Right lobe of liver (tissue), 6 donors: ENCODE data around the gene DPP6. TPM values are rescaled to one million over a fixed set of nuclear protein-coding genes. Genes with fewer than 3 reads are reported as not detected.

Source experiments
- ATAC-seq, 4 donors: fragments of 200-7000 bp; cut with Tn5 transposase; one replicate each; pipeline ENCODE4 v1.9.1; 2020; ENCODE audit warnings: mild to moderate bottlenecking in 4 of 4, moderate library complexity in 4 of 4
- DNase-seq, 3 donors: peaks; one replicate each; pipeline ENCODE4 v3.0.0-alpha.2; 2020
- H3K27ac ChIP-seq, 3 donors: fragments of 200-600 bp; one replicate each; pipeline ENCODE4 v1.8.0; 2022
- H3K27me3 ChIP-seq, 2 donors: fragments of 200-600 bp; one replicate each; pipeline ENCODE4 v1.8.0; 2022
- H3K36me3 ChIP-seq, 4 donors: fragments of 200-600 bp; sonication (generic) in 1 of 4; one replicate each; pipeline versions ENCODE4 v1.5.1 to v1.8.0; 2017 to 2022; ENCODE audit warnings: control low read depth in 1 of 4
- H3K4me1 ChIP-seq, 4 donors: fragments of 200-600 bp; sonication (generic) in 1 of 4; one replicate each; pipeline versions ENCODE4 v1.5.1 to v1.8.0; 2017 to 2022; ENCODE audit warnings: control low read depth in 1 of 4
- H3K4me3 ChIP-seq, 3 donors: fragments of 200-600 bp; one replicate each; pipeline ENCODE4 v1.8.0; 2022
- H3K9me3 ChIP-seq, 4 donors: fragments of 200-600 bp; sonication (generic) in 1 of 4; one replicate each; pipeline versions ENCODE4 v1.5.1 to v1.8.0; 2017 to 2022; ENCODE audit warnings: control low read depth in 1 of 4
- CTCF ChIP-seq, 4 donors: fragments of 200-600 bp in 3 of 4; fragments of 450-650 bp in 1 of 4; IDR thresholded peaks; one replicate each; pipeline versions ENCODE4 v1.5.1 to v1.8.0; 2016 to 2022; ENCODE audit warnings: antibody characterized with exemption in 4 of 4, mild to moderate bottlenecking in 2 of 4
- POLR2A ChIP-seq: fragments of 450-650 bp; IDR thresholded peaks from one replicate; pipeline ENCODE4 v1.6.1; 2017; ENCODE audit warnings: antibody characterized with exemption, mild to moderate bottlenecking
- WGBS: methylation state at CpG from one replicate; pipeline ENCODE4 v1.1.6; 2018; ENCODE audit warnings: low coverage, low lambda C conversion rate; ENCODE audit not compliant: insufficient coverage; ENCODE audit errors: missing lambda C conversion rate; 5-methylcytosine and 5-hydroxymethylcytosine counted together
- intact Hi-C, 2 donors: fragments of 100-400 bp; cut with DNase I; formaldehyde crosslinking; loops; one replicate each; pipeline versions ENCODE4 v1.11.2 to v1.14.1; 2022
- total RNA-seq, 6 experiments: library from RNA; depleted of rRNA in 2 of 6; stranded (reverse); fragments of >200 nt in 2 of 6; fragmentation: NEBNext Ultra II Directional in 3 of 6; extraction: Animal tissue kit (Norgen Biotek cat#: 25700) in 3 of 6; gene quantifications; one replicate each; pipeline versions ENCODE4 v1.1.0 to v1.2.4, GENCODE V29; 2016 to 2023
- donor health status: DM: no; HTN: yes; CAD: no.
- donor health status: DM: no; HTN: no; CAD: no.
- donor health status: DM: no; HTN: no; CAD: no.
- donor health status: DM: no; HTN: yes; CAD: no.
- donor health status: DM: no; HTN: yes; CAD: no.

The DPP6 gene
- total RNA-seq, 6 experiments from 2014 or later = not detected

- DNase-seq (no peak), ATAC-seq (no peak)
- Histone ChIP-seq H3K9me3 (no peaks in the 10 kb centered on the region), H3K4me3 (no peak overlapping the region), H3K27me3 (no peaks in the 10 kb centered on the region), H3K4me1 (no peaks in the 10 kb centered on the region), H3K27ac (no peak overlapping the region), H3K36me3 (no peaks in the 10 kb centered on the region)
- 56% methylated on average over 14 of the region's 16 CpGs for WGBS
- no peak for TF ChIP-seq CTCF (IDR thresholded peaks at IDR 0.05)
- TF ChIP-seq POLR2A = no peak
- intact Hi-C loops = no loop called here
Measured at GRCh38 chr7:154781369-154782303, 729.4 kb downstream of the DPP6 start.

GRCh38 chr7:154783281-154783909, 731.2 kb downstream of the DPP6 start:
- TF ChIP-seq CTCF (IDR thresholded peaks at IDR 0.05) (no peak), POLR2A (no peak)
- ATAC-seq (no peak), DNase-seq (no peak)
- H3K36me3 ChIP-seq = no peaks in the 10 kb centered on the region
- no peaks in the 10 kb centered on the region for H3K9me3 ChIP-seq
- H3K27ac ChIP-seq = no peak overlapping the region
- WGBS = 51% methylated on average over 9 of the region's 18 CpGs
- H3K4me3 ChIP-seq = no peak overlapping the region
- intact Hi-C loops = no loop called here
- H3K4me1 ChIP-seq = no peaks in the 10 kb centered on the region
- no peaks in the 10 kb centered on the region for H3K27me3 ChIP-seq

- no peak for TF ChIP-seq POLR2A
- WGBS = 24% methylated on average over 2 of the region's 2 CpGs
- ATAC-seq = no peak
Measured at GRCh38 chr7:154785898-154786297, 733.7 kb downstream of the DPP6 start.

GRCh38 chr7:154789404-154789803, 737.2 kb downstream of the DPP6 start:
- DNase-seq (no peak), ATAC-seq (no peak)
- no peaks in the 10 kb centered on the region for H3K36me3 ChIP-seq
- no peaks in the 10 kb centered on the region for H3K27me3 ChIP-seq
- intact Hi-C loops = no loop called here
- no peak overlapping the region for H3K4me3 ChIP-seq
- no peak overlapping the region for H3K27ac ChIP-seq
- no peaks in the 10 kb centered on the region for H3K4me1 ChIP-seq
- no peaks in the 10 kb centered on the region for H3K9me3 ChIP-seq
- WGBS = 45% methylated on average over 6 of the region's 6 CpGs
- TF ChIP-seq CTCF (IDR thresholded peaks at IDR 0.05) (peak in 2 of 4 donors; percentile 10 to 21), POLR2A (no peak)

More at GRCh38 chr7:154785898-154786297, 733.7 kb downstream of the DPP6 start:
- no peak overlapping the region for H3K4me3 ChIP-seq
- no peaks in the 10 kb centered on the region for H3K36me3 ChIP-seq
- no peaks in the 10 kb centered on the region for H3K4me1 ChIP-seq
- H3K27ac ChIP-seq = no peak overlapping the region
- H3K27me3 ChIP-seq = no peaks in the 10 kb centered on the region
- H3K9me3 ChIP-seq = no peaks in the 10 kb centered on the region
- intact Hi-C loops = no loop called here
- no peak for DNase-seq

GRCh38 chr7:154791611-154792010, 739.4 kb downstream of the DPP6 start:
- no peaks in the 10 kb centered on the region for H3K27me3 ChIP-seq
- intact Hi-C loops = no loop called here
- TF ChIP-seq POLR2A (no peak), CTCF (IDR thresholded peaks at IDR 0.05) (no peak)
- 43% methylated on average over 3 of the region's 4 CpGs for WGBS
- no peaks in the 10 kb centered on the region for H3K4me1 ChIP-seq
- H3K4me3 ChIP-seq = no peak overlapping the region
- H3K9me3 ChIP-seq = no peaks in the 10 kb centered on the region
- DNase-seq (no peak), ATAC-seq (no peak)
- H3K36me3 ChIP-seq = no peaks in the 10 kb centered on the region
- H3K27ac ChIP-seq = no peak overlapping the region
